Heart left ventricle (tissue), 16 donors: ENCODE measurements around the gene A1BG. TPM values are rescaled to one million over a fixed set of nuclear protein-coding genes. Genes with fewer than 3 reads are reported as not detected.

Source experiments
- ATAC-seq, 4 donors: fragments of 200-7000 bp; cut with Tn5 transposase; one replicate each; pipeline ENCODE4 v1.9.1; 2020 to 2022; ENCODE audit warnings: moderate library complexity in 4 of 4, mild to moderate bottlenecking in 3 of 4, moderate number of reproducible peaks in 1 of 4
- DNase-seq, 5 donors: peaks; one replicate each; pipeline ENCODE4 v3.0.0-alpha.2; 2020
- H3K27ac ChIP-seq, 12 donors: fragments of 200-600 bp; sonication (generic) in 4 of 12; one replicate each; pipeline versions ENCODE4 v1.5.0 to v1.8.0; 2016 to 2022; ENCODE audit warnings: mild to moderate bottlenecking in 2 of 12
- H3K27me3 ChIP-seq, 9 donors: fragments of 200-600 bp; sonication (generic) in 2 of 9; one replicate each; pipeline versions ENCODE4 v1.5.1 to v1.8.0; 2016 to 2022; ENCODE audit warnings: mild to moderate bottlenecking in 3 of 9
- H3K36me3 ChIP-seq, 9 donors: fragments of 200-600 bp; sonication (generic) in 2 of 9; one replicate each; pipeline versions ENCODE4 v1.5.0 to v1.8.0; 2018 to 2022; ENCODE audit warnings: mild to moderate bottlenecking in 2 of 9
- H3K4me1 ChIP-seq, 12 donors: fragments of 200-600 bp; sonication (generic) in 4 of 12; one replicate each; pipeline versions ENCODE4 v1.5.0 to v1.8.0; 2016 to 2022; ENCODE audit warnings: mild to moderate bottlenecking in 3 of 12
- H3K4me3 ChIP-seq, 12 donors: fragments of 200-600 bp; sonication (generic) in 4 of 12; one replicate each; pipeline versions ENCODE4 v1.5.0 to v1.8.0; 2017 to 2022; ENCODE audit warnings: mild to moderate bottlenecking in 9 of 12, moderate library complexity in 4 of 12
- H3K9me3 ChIP-seq, 12 donors: fragments of 200-600 bp; sonication (generic) in 4 of 12; one replicate each; pipeline versions ENCODE4 v1.5.0 to v1.8.0; 2016 to 2022; ENCODE audit warnings: mild to moderate bottlenecking in 1 of 12
- POLR2A ChIP-seq, 2 donors: fragments of 450-650 bp; IDR thresholded peaks; one replicate each; pipeline ENCODE4 v1.6.1; 2017; ENCODE audit warnings: antibody characterized with exemption in 2 of 2, mild to moderate bottlenecking in 2 of 2, moderate library complexity in 2 of 2
- WGBS, 4 donors: extraction: QIAGEN DNeasy Blood & Tissue Kit in 2 of 4; methylation state at CpG; one replicate each; pipeline versions ENCODE4 v1.1.5 to v1.1.7; 2013 to 2018; 5-methylcytosine and 5-hydroxymethylcytosine counted together
- intact Hi-C, 10 donors: fragments of 100-400 bp; cut with DNase I; formaldehyde crosslinking; loops; one replicate each; pipeline versions ENCODE4 v1.11.1 to v1.14.2; 2022
- polyA plus RNA-seq, 2 donors: library from polyadenylated mRNA; stranded (reverse); fragments of 200-250 nt; gene quantifications; one replicate each; pipeline ENCODE4 v1.2.3, GENCODE V29; 2013
- total RNA-seq, 9 donors: library from RNA; depleted of rRNA in 2 of 9; stranded (reverse); fragments of >200 nt in 2 of 9; fragmentation: NEBNext Ultra II Directional in 3 of 9; extraction: Animal tissue kit (Norgen Biotek cat#: 25700) in 3 of 9; gene quantifications; one replicate each; pipeline versions ENCODE4 v1.1.0 to v1.2.4, GENCODE V29; 2016 to 2023
- TF ChIP-seq, protein P1 (sequence below), 12 donors: fragments of 200-600 bp; sonication (generic) in 4 of 12; IDR thresholded peaks; one replicate each; pipeline versions ENCODE4 v1.5.0 to v1.8.0; 2018 to 2022; ENCODE audit warnings: antibody characterized with exemption in 12 of 12, mild to moderate bottlenecking in 5 of 12
- donor health status: ischemic (EF 13 %, LVEDD 7.1; RV severe dilation, severe dysfunction).
- donor health status: healthy with polysubstance abuse.
- donor health status: DM: no; HTN: yes; CAD: no.
- donor health status: DM: no; HTN: no; CAD: no.
- donor health status: ischemic (EF 25% LVEDD 6.9; RV normal size, moderate dysfunction).
- donor health status: ischemic (EF 25% LVEDD 5.7; RV mildly dilated, moderate dysfunction).
- donor health status: healthy.
- donor health status: DM: yes; HTN: yes; CAD: no.
- donor health status: ischemic (EF 35%, LVEDD 5.7; RV mildly dilated, moderate dysfunction).
- donor health status: nonischemic (EF 11% LVEDD 7.7; RV severe dilation, severe dysfunction).
- donor health status: DM: yes; HTN: yes; CAD: no.
- donor health status: PGD.
- donor health status: ischemic (EF 29% LVEDD 5.4; RV normal size, mild dysfunction).
- donor health status: nonischemic (EF 23%, LVEDD 6.1; RV moderate dilation, normal function).

Gene A1BG
- total and polyA plus RNA-seq, 11 donors, result 0.23 to 6.6 (median 4.0) TPM

GRCh38 chr19:58397533-58398037 lies 44.3 kb upstream of the A1BG start:
- no peak for TF ChIP-seq POLR2A (IDR thresholded peaks at IDR 0.05)
- TF ChIP-seq, protein P1, sequence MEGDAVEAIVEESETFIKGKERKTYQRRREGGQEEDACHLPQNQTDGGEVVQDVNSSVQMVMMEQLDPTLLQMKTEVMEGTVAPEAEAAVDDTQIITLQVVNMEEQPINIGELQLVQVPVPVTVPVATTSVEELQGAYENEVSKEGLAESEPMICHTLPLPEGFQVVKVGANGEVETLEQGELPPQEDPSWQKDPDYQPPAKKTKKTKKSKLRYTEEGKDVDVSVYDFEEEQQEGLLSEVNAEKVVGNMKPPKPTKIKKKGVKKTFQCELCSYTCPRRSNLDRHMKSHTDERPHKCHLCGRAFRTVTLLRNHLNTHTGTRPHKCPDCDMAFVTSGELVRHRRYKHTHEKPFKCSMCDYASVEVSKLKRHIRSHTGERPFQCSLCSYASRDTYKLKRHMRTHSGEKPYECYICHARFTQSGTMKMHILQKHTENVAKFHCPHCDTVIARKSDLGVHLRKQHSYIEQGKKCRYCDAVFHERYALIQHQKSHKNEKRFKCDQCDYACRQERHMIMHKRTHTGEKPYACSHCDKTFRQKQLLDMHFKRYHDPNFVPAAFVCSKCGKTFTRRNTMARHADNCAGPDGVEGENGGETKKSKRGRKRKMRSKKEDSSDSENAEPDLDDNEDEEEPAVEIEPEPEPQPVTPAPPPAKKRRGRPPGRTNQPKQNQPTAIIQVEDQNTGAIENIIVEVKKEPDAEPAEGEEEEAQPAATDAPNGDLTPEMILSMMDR (IDR thresholded peaks at IDR 0.05), result no peak
- no peak for DNase-seq
- intact Hi-C loops, result no loop called here
- WGBS, 4 donors, result 46 to 65% (median 56%) methylated on average over 4 to 7 of the region's 7 CpGs
- Histone ChIP-seq H3K27ac (no peak overlapping the region), H3K36me3 (peaks cover 0 to 28% (median 25%) of the 10 kb centered on the region in 9 donors), H3K4me1 (peaks cover 3 to 31% (median 14%) of the 10 kb centered on the region in 12 donors), H3K27me3 (peaks cover 5 to 25% (median 16%) of the 10 kb centered on the region in 9 donors), H3K4me3 (no peak overlapping the region), H3K9me3 (no peaks in the 10 kb centered on the region)
- ATAC-seq, result no peak

- ATAC-seq, result no peak
- intact Hi-C loops, result no loop called here
Measured at GRCh38 chr19:58396691-58397532, 43.6 kb upstream of the A1BG start.

GRCh38 chr19:58395979-58396627 lies 42.8 kb upstream of the A1BG start:
- ATAC-seq, result no peak
- Histone ChIP-seq H3K9me3 (no peaks in the 10 kb centered on the region), H3K27ac (no peak overlapping the region), H3K27me3 (peaks cover 5 to 25% (median 16%) of the 10 kb centered on the region in 9 donors), H3K4me1 (peaks cover 3 to 23% (median 8%) of the 10 kb centered on the region in 12 donors), H3K36me3 (peaks cover 0 to 43% (median 34%) of the 10 kb centered on the region in 9 donors), H3K4me3 (peak overlapping the region in 5 of 12 donors; percentile 12 to 40 (median 25))
- 2 to 4% (median 3%) methylated on average over 22 to 75 of the region's 75 CpGs for WGBS, 4 donors
- no peak for TF ChIP-seq POLR2A (IDR thresholded peaks at IDR 0.05)
- TF ChIP-seq, protein P1 (IDR thresholded peaks at IDR 0.05), result no peak
- no peak for DNase-seq
- intact Hi-C loops, result no loop called here

More at GRCh38 chr19:58396691-58397532, 43.6 kb upstream of the A1BG start:
- 23 to 46% (median 32%) methylated on average over 36 to 58 of the region's 58 CpGs for whole genome bisulfite sequencing, 4 donors
- Histone ChIP-seq H3K4me3 (peak overlapping the region in 1 of 12 donors; percentile 27), H3K36me3 (peaks cover 0 to 35% (median 28%) of the 10 kb centered on the region in 9 donors), H3K27me3 (peaks cover 5 to 25% (median 16%) of the 10 kb centered on the region in 9 donors), H3K27ac (no peak overlapping the region), H3K9me3 (no peaks in the 10 kb centered on the region), H3K4me1 (peaks cover 3 to 28% (median 11%) of the 10 kb centered on the region in 12 donors)
- TF ChIP-seq, protein P1 (IDR thresholded peaks at IDR 0.05), result no peak
- TF ChIP-seq POLR2A (IDR thresholded peaks at IDR 0.05), result no peak
- DNase-seq, result no peak
